GM15510 (cell line): ENCODE results near the gene KCNJ1.

Experiments
- POLR2A ChIP-seq: IDR thresholded peaks from 3 replicates; pipeline ENCODE4 v1.6.1; 2011; ENCODE audit warnings: borderline replicate concordance; ENCODE audit not compliant: insufficient read length; ENCODE audit errors: extremely low read depth

KCNJ1 gene

GRCh38 chr11:128830290-128831173 lies 36.6 kb downstream of the KCNJ1 start:
- TF ChIP-seq POLR2A, result no peak

GRCh38 chr11:128828350-128828749 lies 38.7 kb downstream of the KCNJ1 start:
- TF ChIP-seq POLR2A, result no peak

GRCh38 chr11:128827191-128827893 lies 39.8 kb downstream of the KCNJ1 start:
- no peak for TF ChIP-seq POLR2A

- TF ChIP-seq POLR2A, result no peak
Observed at GRCh38 chr11:128825050-128825784, 41.9 kb downstream of the KCNJ1 start.

- TF ChIP-seq POLR2A, result no peak
Observed at GRCh38 chr11:128824191-128825049, 42.7 kb downstream of the KCNJ1 start.

GRCh38 chr11:128823753-128824152 lies 43.3 kb downstream of the KCNJ1 start:
- no peak for TF ChIP-seq POLR2A

GRCh38 chr11:128822130-128822529 lies 45.0 kb downstream of the KCNJ1 start:
- TF ChIP-seq POLR2A, result no peak

- TF ChIP-seq POLR2A, result no peak
Observed at GRCh38 chr11:128821556-128821955, 45.5 kb downstream of the KCNJ1 start.

- no peak for TF ChIP-seq POLR2A
Observed at GRCh38 chr11:128819198-128819597, 47.9 kb downstream of the KCNJ1 start.

GRCh38 chr11:128814856-128815705 lies 52.0 kb downstream of the KCNJ1 start:
- no peak for TF ChIP-seq POLR2A

- no peak for TF ChIP-seq POLR2A
Observed at GRCh38 chr11:128813729-128814128, 53.4 kb downstream of the KCNJ1 start.

- TF ChIP-seq POLR2A, result no peak
Observed at GRCh38 chr11:128810784-128811514, 56.1 kb downstream of the KCNJ1 start.

GRCh38 chr11:128809128-128809527 lies 58.0 kb downstream of the KCNJ1 start:
- no peak for TF ChIP-seq POLR2A
